Neural progenitor cell (in vitro differentiated cells): ENCODE measurements around the gene CHMP2A. TPM values are rescaled to one million over a fixed set of nuclear protein-coding genes. Genes with fewer than 3 reads are reported as not detected.
"Not testable (repeated sequence)": the region's sequence is repeated elsewhere in the genome, so short reads cannot be mapped to it uniquely, and the experiment has no call there.

Experiments used
- DNase-seq: peaks from one replicate; pipeline ENCODE4 v3.0.0-alpha.2; 2016; ENCODE audit warnings: low spot score
- H2AFZ ChIP-seq: fragments of 200-600 bp; sonication (generic); replicated peaks from 2 replicates; pipeline ENCODE4 v1.6.1; 2016; ENCODE audit warnings: antibody characterized with exemption
- H3F3A ChIP-seq: fragments of 200-600 bp; sonication (generic); 2 replicates; pipeline ENCODE4 v1.6.1; 2016; ENCODE audit warnings: antibody characterized with exemption, low read depth
- H3K27ac ChIP-seq: fragments of 200-600 bp; sonication (generic); 2 replicates; pipeline ENCODE4 v1.5.1; 2016; ENCODE audit warnings: mild to moderate bottlenecking
- H3K27me3 ChIP-seq: fragments of 200-600 bp; sonication (generic); 2 replicates; pipeline ENCODE4 v1.6.1; 2016; ENCODE audit warnings: mild to moderate bottlenecking, moderate library complexity
- H3K36me3 ChIP-seq: fragments of 200-600 bp; sonication (generic); 2 replicates; pipeline ENCODE4 v1.5.1; 2016
- H3K4me1 ChIP-seq: fragments of 200-600 bp; sonication (generic); 2 replicates; pipeline ENCODE4 v1.6.1; 2016; ENCODE audit warnings: mixed run types
- H3K4me2 ChIP-seq: fragments of 200-600 bp; sonication (generic); 2 replicates; pipeline ENCODE4 v1.6.1; 2016
- H3K4me3 ChIP-seq: fragments of 200-600 bp; sonication (generic); 2 replicates; pipeline ENCODE4 v1.5.1; 2016
- H3K79me2 ChIP-seq: fragments of 200-600 bp; sonication (generic); 2 replicates; pipeline ENCODE4 v1.6.1; 2016; ENCODE audit warnings: low read depth
- H3K9ac ChIP-seq: fragments of 200-600 bp; sonication (generic); 2 replicates; pipeline ENCODE4 v1.6.1; 2016
- H3K9me3 ChIP-seq: fragments of 200-600 bp; sonication (generic); 2 replicates; pipeline ENCODE4 v1.5.1; 2016; ENCODE audit warnings: low read depth
- H4K20me1 ChIP-seq: fragments of 200-600 bp; sonication (generic); 2 replicates; pipeline ENCODE4 v1.6.1; 2016; ENCODE audit warnings: low read depth
- H3K27ac Mint-ChIP-seq: 3 replicates; pipeline ENCODE4 v1.8.0; 2021; ENCODE audit warnings: mixed read lengths
- H3K27me3 Mint-ChIP-seq: 2 replicates; pipeline ENCODE4 v1.8.0; 2022; ENCODE audit warnings: low read depth, mild to moderate bottlenecking, inconsistent platforms, moderate library complexity, mixed read lengths; ENCODE audit not compliant: insufficient read depth
- H3K36me3 Mint-ChIP-seq: 3 replicates; pipeline ENCODE4 v1.8.0; 2021; ENCODE audit warnings: mixed read lengths
- H3K4me1 Mint-ChIP-seq: 3 replicates; pipeline ENCODE4 v1.8.0; 2021; ENCODE audit warnings: mixed read lengths
- H3K4me3 Mint-ChIP-seq: 3 replicates; pipeline ENCODE4 v1.8.0; 2021; ENCODE audit warnings: mild to moderate bottlenecking, moderate library complexity, mixed read lengths
- H3K9me3 Mint-ChIP-seq: 3 replicates; pipeline ENCODE4 v1.8.0; 2020; ENCODE audit warnings: mixed read lengths
- EZH2 ChIP-seq: fragments of 200-600 bp; sonication (generic); IDR thresholded peaks from 2 replicates; pipeline ENCODE4 v1.6.1; 2017; ENCODE audit warnings: antibody characterized with exemption, mild to moderate bottlenecking, moderate library complexity
- EZH2phosphoT487 ChIP-seq: fragments of 200-600 bp; sonication (generic); IDR thresholded peaks from 2 replicates; pipeline ENCODE4 v1.6.1; 2017; ENCODE audit warnings: antibody characterized with exemption
- total RNA-seq: library from RNA; depleted of rRNA; stranded (reverse); fragments of >200 nt; gene quantifications from 2 replicates; pipeline ENCODE4 v1.2.3, GENCODE V29; 2015; ENCODE audit warnings: low replicate concordance
- TF ChIP-seq, protein P1 (sequence below): fragments of 200-600 bp; sonication (generic); IDR thresholded peaks from 2 replicates; pipeline ENCODE4 v1.5.1; 2017; ENCODE audit warnings: antibody characterized with exemption, mild to moderate bottlenecking

Gene CHMP2A
- total RNA-seq, 1 donor from 2014 or later = 148 TPM

DNA sequence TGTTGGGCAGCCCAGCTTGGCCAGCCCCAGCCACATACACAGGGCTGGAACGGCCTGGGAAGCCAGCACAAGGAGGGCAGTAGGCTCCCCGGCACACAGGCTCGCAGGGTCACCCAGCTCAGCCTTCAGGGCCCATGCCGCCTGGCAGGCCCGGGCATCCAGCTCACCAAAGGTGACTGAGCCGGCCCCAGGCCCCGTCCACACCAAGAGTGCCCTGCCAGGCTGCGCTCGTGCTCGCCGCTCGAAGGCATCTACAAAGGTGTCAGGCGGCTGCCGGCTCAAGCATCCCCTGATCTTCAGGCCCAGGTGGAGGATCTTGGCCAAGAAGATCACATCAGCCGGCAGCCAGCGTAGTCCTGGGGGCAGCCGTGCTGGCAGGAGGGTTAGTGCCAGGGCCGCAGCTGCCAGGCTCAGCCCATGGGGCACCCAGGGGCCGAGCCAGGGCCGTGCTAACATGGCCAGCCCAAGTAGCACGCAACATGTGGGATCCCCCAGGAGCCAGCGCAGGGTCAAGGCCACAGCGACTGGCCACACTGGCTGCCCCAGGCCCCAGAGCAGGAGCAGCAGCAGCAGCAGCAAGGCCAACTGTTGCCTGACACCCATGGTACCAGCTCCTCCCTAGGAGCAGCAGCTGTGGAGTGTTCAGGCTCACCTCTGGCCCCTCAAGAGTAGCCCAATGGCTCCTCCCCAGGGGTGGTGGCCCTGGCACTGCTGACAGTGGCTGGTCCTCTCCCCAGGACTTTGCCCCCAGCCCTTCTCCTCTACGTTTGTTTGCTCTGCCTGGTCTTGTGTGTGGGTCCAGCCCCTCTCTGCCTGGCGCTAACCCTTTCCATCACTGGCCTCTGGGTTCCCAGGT, 43.3 kb downstream of the CHMP2A start, which contains the start of gene SLC27A5:
Gene SLC27A5 (minus strand): TSS at position 640 of the 856 bp plus-strand sequence. CDS start 37 bp downstream, at position 603.
- Histone ChIP-seq H3K9me3 (no peaks in the 10 kb centered on the region), H3K27ac (no peak within 1 kb of the TSS), H3F3A (peaks cover 17% of the 10 kb centered on the region), H3K4me3 (no peak within 1 kb of the TSS), H3K27me3 (no peaks in the 10 kb centered on the region), H3K36me3 (no peaks in the 10 kb centered on the region), H3K79me2 (peaks cover 22% of the 10 kb centered on the region), H3K9ac (no peak within 1 kb of the TSS), H4K20me1 (peaks cover 8% of the 10 kb centered on the region), H2AFZ (no peak within 1 kb of the TSS), H3K4me2 (no peak within 1 kb of the TSS), H3K4me1 (peaks cover 5% of the 10 kb centered on the region)
- Mint-ChIP-seq H3K9me3 (peaks cover 8% of the 10 kb centered on the region), H3K4me3 (no peak within 1 kb of the TSS), H3K4me1 (peaks cover 10% of the 10 kb centered on the region), H3K27me3 (peaks cover 5% of the 10 kb centered on the region), H3K36me3 (peaks cover 18% of the 10 kb centered on the region), H3K27ac (no peak within 1 kb of the TSS)
- no peak for TF ChIP-seq EZH2
- no peak for TF ChIP-seq EZH2phosphoT487
- no peak for DNase-seq

DNA sequence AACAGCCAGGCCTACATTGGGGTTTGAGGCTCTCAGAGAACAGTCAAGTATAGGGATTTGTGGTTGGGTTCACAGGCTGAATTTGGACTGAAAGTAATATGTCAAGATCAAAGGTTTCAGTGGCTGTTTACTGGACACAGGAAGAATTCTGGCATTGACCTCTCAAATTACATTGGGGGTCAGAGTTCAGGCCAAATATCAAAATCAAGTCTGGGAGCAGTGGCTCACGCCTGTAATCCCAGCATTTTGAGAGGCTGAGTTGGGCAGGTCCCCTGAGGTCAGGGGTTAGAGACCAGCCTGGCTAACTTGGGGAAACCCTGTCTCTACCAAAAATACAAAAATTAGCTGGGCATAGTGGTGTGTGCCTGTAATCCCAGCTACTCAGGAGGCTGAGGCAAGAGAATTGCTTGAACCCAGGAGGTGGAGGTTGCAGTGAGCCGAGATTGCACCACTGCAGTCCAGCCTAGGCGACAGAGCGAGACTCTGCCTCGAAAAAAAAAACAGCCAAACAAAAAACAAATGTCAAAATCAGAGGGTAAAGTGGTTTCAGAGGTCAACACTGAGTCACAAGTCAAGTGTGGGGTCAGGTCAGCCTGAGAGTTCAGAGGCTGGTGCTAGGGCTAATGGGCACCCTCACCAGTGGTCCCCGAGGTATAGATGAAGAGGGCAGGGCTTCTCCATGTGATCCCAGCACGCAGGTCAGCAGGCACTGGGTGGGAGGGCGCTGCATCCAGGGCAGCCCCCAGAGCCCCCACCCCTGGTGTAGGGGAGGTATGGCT, 44.6 kb downstream of the CHMP2A start:
- TF ChIP-seq EZH2phosphoT487 (no peak), EZH2 (no peak)
- TF ChIP-seq, protein P1, sequence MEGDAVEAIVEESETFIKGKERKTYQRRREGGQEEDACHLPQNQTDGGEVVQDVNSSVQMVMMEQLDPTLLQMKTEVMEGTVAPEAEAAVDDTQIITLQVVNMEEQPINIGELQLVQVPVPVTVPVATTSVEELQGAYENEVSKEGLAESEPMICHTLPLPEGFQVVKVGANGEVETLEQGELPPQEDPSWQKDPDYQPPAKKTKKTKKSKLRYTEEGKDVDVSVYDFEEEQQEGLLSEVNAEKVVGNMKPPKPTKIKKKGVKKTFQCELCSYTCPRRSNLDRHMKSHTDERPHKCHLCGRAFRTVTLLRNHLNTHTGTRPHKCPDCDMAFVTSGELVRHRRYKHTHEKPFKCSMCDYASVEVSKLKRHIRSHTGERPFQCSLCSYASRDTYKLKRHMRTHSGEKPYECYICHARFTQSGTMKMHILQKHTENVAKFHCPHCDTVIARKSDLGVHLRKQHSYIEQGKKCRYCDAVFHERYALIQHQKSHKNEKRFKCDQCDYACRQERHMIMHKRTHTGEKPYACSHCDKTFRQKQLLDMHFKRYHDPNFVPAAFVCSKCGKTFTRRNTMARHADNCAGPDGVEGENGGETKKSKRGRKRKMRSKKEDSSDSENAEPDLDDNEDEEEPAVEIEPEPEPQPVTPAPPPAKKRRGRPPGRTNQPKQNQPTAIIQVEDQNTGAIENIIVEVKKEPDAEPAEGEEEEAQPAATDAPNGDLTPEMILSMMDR = no peak
- no peaks in the 10 kb centered on the region for H3K27me3 ChIP-seq
- no peak overlapping the region for H3K4me3 ChIP-seq
- no peaks in the 10 kb centered on the region for H3K9me3 ChIP-seq
- H3K4me2 ChIP-seq = no peak overlapping the region
- peaks cover 8% of the 10 kb centered on the region for H3K9me3 Mint-ChIP-seq
- no peak overlapping the region for H3K9ac ChIP-seq
- H3F3A ChIP-seq = peaks cover 10% of the 10 kb centered on the region
- peaks cover 5% of the 10 kb centered on the region for H3K27me3 Mint-ChIP-seq
- peaks cover 8% of the 10 kb centered on the region for H4K20me1 ChIP-seq
- H3K4me1 ChIP-seq = peaks cover 5% of the 10 kb centered on the region
- peaks cover 8% of the 10 kb centered on the region for H3K36me3 Mint-ChIP-seq
- peaks cover 10% of the 10 kb centered on the region for H3K79me2 ChIP-seq
- DNase-seq = no peak
- H3K27ac Mint-ChIP-seq = no peak overlapping the region
- no peaks in the 10 kb centered on the region for H3K36me3 ChIP-seq
- H2AFZ ChIP-seq = no peak overlapping the region
- no peak overlapping the region for H3K27ac ChIP-seq
- H3K4me3 Mint-ChIP-seq = no peak overlapping the region
- H3K4me1 Mint-ChIP-seq = peaks cover under 1% of the 10 kb centered on the region

DNA sequence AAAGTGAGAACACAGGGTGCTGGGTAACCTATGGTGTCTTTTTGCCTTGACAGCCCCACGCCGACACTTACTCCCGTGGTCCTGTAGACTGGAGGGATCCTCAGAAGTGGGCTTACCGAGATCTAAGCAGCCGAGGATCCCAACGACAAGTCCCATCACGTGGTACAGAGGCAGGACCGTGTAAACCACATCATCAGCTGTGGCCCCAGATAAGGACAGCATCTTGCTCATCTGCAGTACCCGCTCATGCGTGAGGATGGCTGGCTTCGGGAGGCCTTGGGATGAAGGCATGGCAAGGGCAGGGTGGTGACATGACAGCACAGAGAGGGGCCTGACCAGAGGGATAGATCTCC, 45.2 kb downstream of the CHMP2A start:
- Mint-ChIP-seq H3K4me3 (no peak overlapping the region), H3K27ac (no peak overlapping the region), H3K4me1 (no peaks in the 10 kb centered on the region), H3K27me3 (peaks cover 5% of the 10 kb centered on the region), H3K9me3 (peaks cover 8% of the 10 kb centered on the region), H3K36me3 (peaks cover 4% of the 10 kb centered on the region)
- Histone ChIP-seq H3F3A (peaks cover 4% of the 10 kb centered on the region), H3K79me2 (peaks cover 4% of the 10 kb centered on the region), H3K9ac (no peak overlapping the region), H3K27me3 (no peaks in the 10 kb centered on the region), H3K4me2 (no peak overlapping the region), H3K36me3 (no peaks in the 10 kb centered on the region), H2AFZ (no peak overlapping the region), H4K20me1 (peaks cover 5% of the 10 kb centered on the region), H3K27ac (no peak overlapping the region), H3K4me1 (peaks cover 5% of the 10 kb centered on the region), H3K4me3 (no peak overlapping the region), H3K9me3 (no peaks in the 10 kb centered on the region)
- TF ChIP-seq EZH2phosphoT487 (no peak), EZH2 (no peak)
- TF ChIP-seq, protein P1 = no peak
- DNase-seq = no peak

DNA sequence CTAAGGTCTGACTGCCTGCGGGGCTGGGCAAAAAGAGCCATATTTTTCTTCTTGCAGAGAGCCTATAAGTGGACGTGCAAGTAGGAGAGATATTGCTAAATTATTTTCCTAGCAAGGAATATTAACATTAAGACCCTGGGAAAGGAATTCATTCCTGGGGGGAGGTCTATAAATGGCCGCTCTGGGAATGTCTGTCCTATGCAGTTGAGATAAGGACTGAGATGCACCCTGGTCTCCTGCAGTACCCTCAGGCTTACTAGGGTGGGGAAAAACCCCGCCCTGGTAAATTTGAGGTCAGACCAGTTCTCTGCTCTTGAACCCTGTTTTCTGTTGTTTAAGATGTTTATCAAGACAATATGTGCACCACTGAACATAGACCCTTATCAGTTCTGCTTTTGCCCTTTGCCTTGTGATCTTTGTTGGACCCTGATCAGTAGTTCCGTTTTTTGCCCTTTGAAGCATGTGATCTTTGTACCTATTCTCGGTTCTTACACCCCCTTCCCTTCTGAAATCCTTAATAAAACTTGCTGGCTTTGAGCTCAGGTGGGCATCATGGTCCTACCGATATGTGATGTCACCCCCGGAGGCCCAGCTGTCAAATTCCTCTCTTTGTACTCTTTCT, 47.2 kb downstream of the CHMP2A start:
- H3K9me3 Mint-ChIP-seq, H3K36me3 Mint-ChIP-seq, H3K9me3 ChIP-seq, H3K27ac ChIP-seq, H3K4me3 Mint-ChIP-seq, H3K9ac ChIP-seq, H3K27ac Mint-ChIP-seq, H4K20me1 ChIP-seq, H3K4me1 Mint-ChIP-seq, H3K4me2 ChIP-seq, H3K27me3 Mint-ChIP-seq, H3K36me3 ChIP-seq, H2AFZ ChIP-seq, H3K4me3 ChIP-seq, H3F3A ChIP-seq, H3K4me1 ChIP-seq, H3K79me2 ChIP-seq, DNase-seq, H3K27me3 ChIP-seq: not testable (repeated sequence)
